Left ventricle myocardium inferior (tissue), 1 donor: Measurements from ENCODE around the gene ARL13B. TPM values are rescaled to one million over a fixed set of nuclear protein-coding genes. Genes with fewer than 3 reads are reported as not detected.

ENCODE experiments used
- DNase-seq: peaks from one replicate; pipeline ENCODE4 v3.0.0-alpha.2; 2020
- H3K27ac ChIP-seq: fragments of 200-600 bp; replicated peaks from 2 replicates; pipeline ENCODE4 v1.8.0; 2021
- H3K27me3 ChIP-seq: fragments of 200-600 bp; 2 replicates; pipeline ENCODE4 v1.8.0; 2021; ENCODE audit warnings: low read depth
- H3K36me3 ChIP-seq: fragments of 200-600 bp; 2 replicates; pipeline ENCODE4 v1.8.0; 2021
- H3K4me1 ChIP-seq: fragments of 200-600 bp; 2 replicates; pipeline ENCODE4 v1.8.0; 2021
- H3K4me3 ChIP-seq: fragments of 200-600 bp; 2 replicates; pipeline ENCODE4 v1.8.0; 2021; ENCODE audit warnings: mild to moderate bottlenecking, moderate library complexity
- H3K9me3 ChIP-seq: fragments of 200-600 bp; replicated peaks from 2 replicates; pipeline ENCODE4 v1.8.0; 2021
- intact Hi-C: fragments of 100-400 bp; cut with micrococcal nuclease; formaldehyde crosslinking; loops from one replicate; pipeline ENCODE4 v1.11.0; 2022
- total RNA-seq: library from RNA; stranded (reverse); fragmentation: NEBNext Ultra II Directional; extraction: Animal tissue kit (Norgen Biotek cat#: 25700); gene quantifications from one replicate; pipeline ENCODE4 v1.2.1, GENCODE V29; 2021
- TF ChIP-seq, protein P1 (sequence below): fragments of 200-600 bp; IDR thresholded peaks from 2 replicates; pipeline ENCODE4 v1.8.0; 2021; ENCODE audit warnings: antibody characterized with exemption, mild to moderate bottlenecking, borderline replicate concordance
- donor health status: DM: no; HTN: yes; CAD: no; lungs with severe emphysema.

ARL13B gene
- total RNA-seq, 1 donor from 2014 or later, result 5.6 TPM

DNA sequence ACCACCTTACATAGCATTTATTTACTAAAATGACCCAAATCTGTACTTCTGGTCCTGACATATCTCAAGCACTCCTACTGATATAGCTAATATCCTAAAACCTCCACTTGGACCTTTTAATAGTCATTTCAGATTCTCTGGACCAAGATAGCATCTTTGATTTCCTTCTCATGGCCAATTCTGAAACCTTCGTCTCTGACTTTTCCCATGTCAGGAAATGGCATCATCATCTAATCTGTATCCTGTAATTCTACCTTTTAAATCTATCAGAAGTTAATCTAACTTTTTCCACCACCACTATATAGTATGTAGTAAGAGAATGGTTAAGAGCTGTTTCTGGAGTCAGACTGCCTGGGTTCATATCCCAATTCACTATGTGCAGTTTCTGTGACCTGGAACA lies 32.2 kb downstream of the ARL13B start:
- DNase-seq, result no peak
- no peak overlapping the region for H3K4me3 ChIP-seq
- TF ChIP-seq, protein P1, sequence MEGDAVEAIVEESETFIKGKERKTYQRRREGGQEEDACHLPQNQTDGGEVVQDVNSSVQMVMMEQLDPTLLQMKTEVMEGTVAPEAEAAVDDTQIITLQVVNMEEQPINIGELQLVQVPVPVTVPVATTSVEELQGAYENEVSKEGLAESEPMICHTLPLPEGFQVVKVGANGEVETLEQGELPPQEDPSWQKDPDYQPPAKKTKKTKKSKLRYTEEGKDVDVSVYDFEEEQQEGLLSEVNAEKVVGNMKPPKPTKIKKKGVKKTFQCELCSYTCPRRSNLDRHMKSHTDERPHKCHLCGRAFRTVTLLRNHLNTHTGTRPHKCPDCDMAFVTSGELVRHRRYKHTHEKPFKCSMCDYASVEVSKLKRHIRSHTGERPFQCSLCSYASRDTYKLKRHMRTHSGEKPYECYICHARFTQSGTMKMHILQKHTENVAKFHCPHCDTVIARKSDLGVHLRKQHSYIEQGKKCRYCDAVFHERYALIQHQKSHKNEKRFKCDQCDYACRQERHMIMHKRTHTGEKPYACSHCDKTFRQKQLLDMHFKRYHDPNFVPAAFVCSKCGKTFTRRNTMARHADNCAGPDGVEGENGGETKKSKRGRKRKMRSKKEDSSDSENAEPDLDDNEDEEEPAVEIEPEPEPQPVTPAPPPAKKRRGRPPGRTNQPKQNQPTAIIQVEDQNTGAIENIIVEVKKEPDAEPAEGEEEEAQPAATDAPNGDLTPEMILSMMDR, result no peak
- H3K36me3 ChIP-seq, result no peaks in the 10 kb centered on the region
- intact Hi-C loops, result no loop called here
- no peaks in the 10 kb centered on the region for H3K27me3 ChIP-seq
- no peak overlapping the region for H3K27ac ChIP-seq
- no peaks in the 10 kb centered on the region for H3K9me3 ChIP-seq
- H3K4me1 ChIP-seq, result no peaks in the 10 kb centered on the region

DNA sequence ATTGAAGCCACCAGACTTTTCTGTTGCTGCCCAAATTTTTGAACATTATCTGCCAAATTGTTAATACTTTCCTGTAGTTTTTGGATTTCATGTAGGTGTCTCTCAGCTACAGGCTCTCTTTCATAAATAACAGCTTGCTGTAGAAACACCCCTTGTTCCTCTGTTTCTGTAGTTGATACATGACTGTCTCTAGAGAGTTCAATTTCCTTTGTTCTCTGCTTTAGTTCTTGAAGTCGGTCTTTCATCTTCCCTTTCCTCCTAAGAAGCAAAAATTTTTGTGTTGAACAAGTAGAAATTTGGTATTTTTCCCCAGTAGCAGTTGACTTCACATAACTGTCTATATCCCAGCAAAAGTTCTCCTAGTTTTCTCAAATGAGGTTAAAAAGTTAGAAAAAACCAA lies 35.1 kb downstream of the ARL13B start:
- Histone ChIP-seq H3K36me3 (no peaks in the 10 kb centered on the region), H3K4me1 (peaks cover 3% of the 10 kb centered on the region), H3K27me3 (no peaks in the 10 kb centered on the region), H3K4me3 (no peak overlapping the region), H3K27ac (no peak overlapping the region), H3K9me3 (no peaks in the 10 kb centered on the region)
- intact Hi-C loops, result no loop called here
- TF ChIP-seq, protein P1, result no peak
- no peak for DNase-seq

DNA sequence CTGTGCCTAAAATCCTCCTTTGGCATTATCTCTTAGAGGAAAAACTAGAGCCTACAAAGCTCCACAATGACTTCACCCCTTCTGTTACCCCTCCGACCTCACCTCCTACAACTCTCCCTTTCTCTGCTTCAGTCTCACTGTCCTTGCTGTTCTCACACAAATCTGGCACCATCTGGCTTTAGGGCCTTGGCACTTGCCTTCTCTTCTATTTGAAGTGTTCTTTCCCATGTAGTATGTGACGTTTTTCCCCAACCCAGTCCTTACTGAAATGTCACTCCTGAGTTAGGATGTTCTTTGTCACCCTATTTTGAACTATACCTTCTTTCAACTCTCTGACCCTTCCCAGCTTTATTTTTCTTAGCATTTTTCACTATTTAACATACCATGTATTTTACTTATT lies 39.7 kb downstream of the ARL13B start:
- Histone ChIP-seq H3K27me3 (no peaks in the 10 kb centered on the region), H3K27ac (no peak overlapping the region), H3K9me3 (no peaks in the 10 kb centered on the region), H3K4me3 (no peak overlapping the region), H3K36me3 (no peaks in the 10 kb centered on the region), H3K4me1 (peaks cover 12% of the 10 kb centered on the region)
- intact Hi-C loops, result no loop called here
- TF ChIP-seq, protein P1, result no peak
- DNase-seq, result no peak

DNA sequence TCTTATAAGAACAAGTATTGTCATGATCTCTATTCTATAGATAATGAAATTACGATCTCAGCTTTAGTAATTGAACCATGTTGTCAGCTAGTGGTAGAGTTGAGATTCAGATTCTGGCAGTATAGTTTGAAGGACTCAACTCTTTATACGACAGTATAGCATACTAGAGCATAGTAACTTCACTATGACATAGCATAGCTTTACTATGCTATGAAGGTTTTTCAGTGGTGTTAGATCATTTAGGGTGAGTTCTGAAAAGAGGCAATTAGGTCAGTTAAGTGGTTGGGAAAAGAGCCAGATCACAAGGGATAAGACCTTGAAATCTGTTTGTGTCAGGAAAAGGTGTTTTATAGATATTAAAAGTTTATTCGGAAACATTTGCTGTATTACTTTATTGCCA lies 40.3 kb downstream of the ARL13B start:
- Histone ChIP-seq H3K4me1 (peaks cover 12% of the 10 kb centered on the region), H3K27ac (no peak overlapping the region), H3K36me3 (no peaks in the 10 kb centered on the region), H3K9me3 (no peaks in the 10 kb centered on the region), H3K27me3 (no peaks in the 10 kb centered on the region), H3K4me3 (no peak overlapping the region)
- DNase-seq, result no peak
- TF ChIP-seq, protein P1, result no peak
- intact Hi-C loops, result no loop called here

- DNase-seq, result no peak
- H3K36me3 ChIP-seq, result no peaks in the 10 kb centered on the region
- TF ChIP-seq, protein P1, result no peak
- peaks cover 20% of the 10 kb centered on the region for H3K4me1 ChIP-seq
- intact Hi-C loops, result no loop called here
- peak overlapping the region; percentile 5 for H3K27ac ChIP-seq
- no peak overlapping the region for H3K4me3 ChIP-seq
- no peaks in the 10 kb centered on the region for H3K9me3 ChIP-seq
- H3K27me3 ChIP-seq, result no peaks in the 10 kb centered on the region
Measured at GRCh38 chr3:94024385-94024784, 44.4 kb downstream of the ARL13B start.

DNA sequence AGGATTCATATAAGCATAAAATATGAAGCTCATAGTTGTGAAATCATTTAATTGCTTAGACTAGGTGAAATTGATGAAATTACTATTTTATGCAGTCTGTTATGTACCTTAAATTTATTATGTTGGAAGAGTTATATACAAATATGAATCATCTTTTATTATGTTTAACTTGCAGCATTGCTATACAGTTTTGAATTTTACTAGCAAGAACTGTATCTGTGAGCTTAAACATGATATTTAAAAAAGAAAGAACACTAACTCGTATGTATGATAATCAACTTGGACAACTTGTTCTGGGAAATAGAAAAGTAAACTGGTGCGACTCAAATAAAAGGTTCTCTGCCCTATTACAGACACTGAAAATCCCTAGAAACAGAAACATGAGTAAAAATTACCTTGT lies 46.7 kb downstream of the ARL13B start:
- Histone ChIP-seq H3K9me3 (no peaks in the 10 kb centered on the region), H3K27ac (no peak overlapping the region), H3K4me3 (no peak overlapping the region), H3K27me3 (no peaks in the 10 kb centered on the region), H3K4me1 (peaks cover 8% of the 10 kb centered on the region), H3K36me3 (no peaks in the 10 kb centered on the region)
- TF ChIP-seq, protein P1, result no peak
- intact Hi-C loops, result no loop called here
- DNase-seq, result no peak
